GM18519 (cell line): ENCODE data around the gene TP53BP1.

ENCODE experiments used
- ATAC-seq: cut with Tn5 transposase; IDR thresholded peaks from one replicate; pipeline ENCODE4 v1.9.1; 2021; ENCODE audit warnings: mild to moderate bottlenecking, moderate library complexity; ENCODE audit not compliant: unreplicated experiment, low FRiP score

Gene TP53BP1

DNA sequence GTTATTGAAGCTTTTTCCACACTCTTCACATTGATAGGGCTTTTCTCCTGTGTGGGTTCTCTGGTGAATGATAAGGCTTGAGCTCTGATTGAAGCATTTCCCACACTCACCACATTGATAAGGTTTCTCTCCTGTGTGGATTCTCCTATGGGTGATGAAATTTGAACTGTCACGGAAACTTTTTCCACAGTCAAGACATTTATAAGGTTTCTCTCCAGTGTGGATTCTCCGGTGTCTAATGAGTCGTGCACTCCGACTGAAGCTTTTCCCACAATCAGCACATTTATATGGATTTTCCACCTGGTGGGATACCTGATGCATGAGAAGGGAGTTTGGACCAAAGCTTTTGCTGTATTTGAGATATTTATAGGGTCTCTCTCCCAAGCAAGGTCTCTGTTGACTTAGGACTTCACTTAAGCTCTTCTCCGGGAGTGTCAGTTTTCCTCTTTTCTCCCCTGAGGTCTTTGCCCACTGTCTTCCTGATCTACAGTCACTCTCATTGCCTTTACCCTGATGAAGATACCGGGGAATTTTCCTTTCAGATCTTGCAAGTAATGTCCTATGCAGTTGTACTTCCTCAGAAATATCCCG is 131.5 kb downstream of the TP53BP1 start:
- no peak for ATAC-seq

DNA sequence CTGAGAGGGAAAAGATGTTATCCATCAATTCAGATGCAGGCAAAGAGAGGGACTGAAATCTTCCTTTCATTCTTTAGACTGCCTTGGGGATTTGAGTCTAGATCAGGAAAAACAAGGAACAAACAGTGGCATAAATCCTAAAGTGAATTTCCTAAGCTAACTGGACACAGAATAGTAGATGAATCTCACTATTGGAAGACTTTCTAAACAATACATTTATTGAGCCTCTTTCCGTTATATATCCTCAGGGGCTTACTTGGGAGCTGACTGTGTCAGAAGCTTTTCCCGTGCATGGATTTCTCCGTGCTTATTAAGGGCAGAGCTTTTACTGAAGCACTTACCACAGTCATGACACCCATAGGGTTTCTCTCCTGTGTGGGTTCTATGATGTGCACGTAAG is 132.1 kb downstream of the TP53BP1 start:
- no peak for ATAC-seq
